HG03135 (cell line): Measurements from ENCODE around the gene SSX2.
"Not testable (repeated sequence)": the region's sequence is repeated elsewhere in the genome, so short reads cannot be mapped to it uniquely, and the experiment has no call there.

Source experiments
- ATAC-seq: cut with Tn5 transposase; IDR thresholded peaks from one replicate; pipeline ENCODE4 v1.9.1; 2021; ENCODE audit warnings: mild to moderate bottlenecking, moderate library complexity; ENCODE audit not compliant: unreplicated experiment

The SSX2 gene

GRCh38 chrX:52707078-52707477, at the start of gene SSX2:
Gene SSX2, minus strand, starts transcription at chrX:52707178. Its CDS starts 1,429 bp downstream, at chrX:52705749.
- ATAC-seq: not testable (repeated sequence)

GRCh38 chrX:52750952-52751351, 44.0 kb upstream of the SSX2 start, which contains the start of gene SSX2B:
Gene SSX2B, plus strand, starts transcription at chrX:52751252. Its CDS starts 1,429 bp downstream, at chrX:52752681.
- not testable (repeated sequence) for ATAC-seq

GRCh38 chrX:52692034-52692433, 14.9 kb downstream of the SSX2 start:
- not testable (repeated sequence) for ATAC-seq

- ATAC-seq: not testable (repeated sequence)
These were observed 44.8 kb downstream of the SSX2 start for GRCh38 chrX:52662218-52662617.

- ATAC-seq: not testable (repeated sequence)
These were observed 51.5 kb downstream of the SSX2 start for GRCh38 chrX:52655475-52655874.

GRCh38 chrX:52654800-52655199, 52.2 kb downstream of the SSX2 start, which contains the start of gene SSX7:
Gene SSX7, minus strand, starts transcription at chrX:52654900. Its CDS starts 1,428 bp downstream, at chrX:52653472.
- not testable (repeated sequence) for ATAC-seq

- not testable (repeated sequence) for ATAC-seq
These were observed 56.3 kb downstream of the SSX2 start for GRCh38 chrX:52650676-52651075.

GRCh38 chrX:52648956-52649355, 58.0 kb downstream of the SSX2 start:
- not testable (repeated sequence) for ATAC-seq
